ENCODE measurements around the gene SCAMP2. TPM values are rescaled to one million over a fixed set of nuclear protein-coding genes. Genes with fewer than 3 reads are reported as not detected.

Gene SCAMP2
- total and polyA plus RNA-seq, 2 donors = 22.4 to 46.3 TPM

GRCh38 chr15:74822233-74822632 is 50.9 kb downstream of the SCAMP2 start:
- no peak for DNase-seq (ENCODE audit: extremely low spot score)
- Histone ChIP-seq H3K4me1 (ENCODE audit: insufficient read depth) (peaks cover 2% of the 10 kb centered on the region), H3K4me3 (ENCODE audit: low read depth, low read length) (no peak overlapping the region), H3K36me3 (ENCODE audit: insufficient read depth) (no peaks in the 10 kb centered on the region), H3K27ac (ENCODE audit: low read depth) (no peak overlapping the region)
- WGBS = 86% methylated on average over 4 of the region's 4 CpGs

DNA sequence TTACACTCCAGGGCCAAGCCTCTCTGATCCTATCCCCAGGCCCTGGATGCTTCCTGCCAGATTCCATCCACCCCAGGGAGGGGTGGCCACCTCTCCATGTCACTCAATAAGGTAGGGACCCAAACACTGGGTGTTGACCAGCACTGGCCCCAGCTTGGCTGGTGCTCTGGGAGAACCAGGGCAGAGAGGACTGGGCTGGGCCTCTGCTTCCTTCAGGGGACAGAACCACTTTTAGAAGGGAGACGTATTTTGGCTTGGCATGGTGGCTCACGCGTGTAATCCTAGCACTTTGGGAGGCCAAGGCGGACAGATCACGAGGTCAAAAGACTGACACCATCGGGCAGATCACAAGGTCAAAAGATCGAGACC is 51.4 kb downstream of the SCAMP2 start:
- H3K27ac ChIP-seq (ENCODE audit: low read depth) = no peak overlapping the region
- no peak for DNase-seq (ENCODE audit: extremely low spot score)
- WGBS = 76% methylated on average over 7 of the region's 7 CpGs
- peaks cover 2% of the 10 kb centered on the region for H3K4me1 ChIP-seq (ENCODE audit: insufficient read depth)
- no peaks in the 10 kb centered on the region for H3K36me3 ChIP-seq (ENCODE audit: insufficient read depth)
- H3K4me3 ChIP-seq (ENCODE audit: low read depth, low read length) = no peak overlapping the region

DNA sequence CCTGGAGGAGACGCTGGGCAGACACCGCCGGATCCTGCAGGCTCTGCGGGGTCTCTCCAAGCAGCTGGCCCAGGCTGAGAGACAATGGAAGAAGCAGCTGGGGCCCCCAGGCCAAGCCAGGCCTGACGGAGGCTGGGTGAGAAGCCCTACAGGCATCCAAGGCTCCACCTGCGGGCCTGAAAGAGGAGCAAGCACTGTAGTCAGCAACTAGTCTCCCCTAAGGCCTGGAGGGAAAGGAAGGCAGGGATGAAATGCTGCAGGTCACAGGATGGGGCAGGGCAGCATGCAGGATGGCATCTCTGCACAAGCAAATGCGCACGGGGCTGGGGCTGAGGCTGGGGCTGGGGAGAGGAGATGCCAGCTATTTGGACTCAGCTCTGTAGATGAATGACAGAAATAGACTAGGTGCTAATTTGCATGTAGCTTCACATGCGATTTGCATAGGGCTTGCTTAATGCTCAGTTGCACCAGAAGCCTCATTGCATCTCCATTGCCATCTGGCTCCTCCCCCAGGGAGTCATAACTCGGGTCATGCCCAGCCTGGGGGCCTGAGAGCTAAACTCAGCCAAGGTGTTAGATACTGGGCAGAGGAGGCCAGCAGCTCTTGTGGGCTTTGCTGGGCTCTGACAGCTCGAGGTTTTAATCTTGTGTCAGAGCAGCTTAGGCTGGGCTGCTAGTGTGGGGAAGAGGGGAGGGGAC is 51.9 kb downstream of the SCAMP2 start:
- Histone ChIP-seq H3K4me1 (ENCODE audit: insufficient read depth) (no peaks in the 10 kb centered on the region), H3K27ac (ENCODE audit: low read depth) (no peak overlapping the region), H3K36me3 (ENCODE audit: insufficient read depth) (no peaks in the 10 kb centered on the region), H3K4me3 (ENCODE audit: low read depth, low read length) (no peak overlapping the region)
- no peak for DNase-seq (ENCODE audit: extremely low spot score)
- WGBS = 53% methylated on average over 11 of the region's 11 CpGs

- no peak overlapping the region for H3K4me3 ChIP-seq (ENCODE audit: low read depth, low read length)
- 90% methylated on average over 5 of the region's 5 CpGs for WGBS
- no peak for DNase-seq (ENCODE audit: extremely low spot score)
- no peaks in the 10 kb centered on the region for H3K36me3 ChIP-seq (ENCODE audit: insufficient read depth)
- H3K4me1 ChIP-seq (ENCODE audit: insufficient read depth) = no peaks in the 10 kb centered on the region
- H3K27ac ChIP-seq (ENCODE audit: low read depth) = no peak overlapping the region
Measured at GRCh38 chr15:74820056-74820455, 53.1 kb downstream of the SCAMP2 start.

DNA sequence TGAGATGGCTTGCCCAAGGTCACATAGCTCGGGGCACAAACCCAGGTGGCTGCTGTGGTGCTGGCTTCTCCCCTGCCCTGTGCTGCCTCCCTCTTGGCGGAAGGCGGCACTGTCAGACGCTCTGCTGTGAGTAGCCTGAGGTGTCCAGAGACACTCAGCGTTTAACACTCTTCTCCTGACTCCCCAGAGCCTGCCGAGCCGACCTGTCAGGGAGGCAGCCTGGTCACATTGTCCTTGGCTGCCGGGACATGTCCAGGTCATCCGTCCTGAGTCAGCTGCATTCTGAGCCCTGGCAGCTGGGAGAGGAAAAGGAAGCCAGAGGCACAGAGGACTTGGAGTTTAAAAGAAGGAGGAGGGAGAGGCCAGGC is 55.8 kb downstream of the SCAMP2 start:
- no peak overlapping the region for H3K27ac ChIP-seq (ENCODE audit: low read depth)
- 25% methylated on average over 9 of the region's 9 CpGs for WGBS
- H3K36me3 ChIP-seq (ENCODE audit: insufficient read depth) = no peaks in the 10 kb centered on the region
- no peak for DNase-seq (ENCODE audit: extremely low spot score)
- no peaks in the 10 kb centered on the region for H3K4me1 ChIP-seq (ENCODE audit: insufficient read depth)
- H3K4me3 ChIP-seq (ENCODE audit: low read depth, low read length) = no peak overlapping the region

- H3K36me3 ChIP-seq (ENCODE audit: insufficient read depth) = no peaks in the 10 kb centered on the region
- no peak for DNase-seq (ENCODE audit: extremely low spot score)
- WGBS = 55% methylated on average over 19 of the region's 19 CpGs
- H3K4me1 ChIP-seq (ENCODE audit: insufficient read depth) = no peaks in the 10 kb centered on the region
- no peak overlapping the region for H3K4me3 ChIP-seq (ENCODE audit: low read depth, low read length)
- no peak overlapping the region for H3K27ac ChIP-seq (ENCODE audit: low read depth)
Measured at GRCh38 chr15:74816624-74817369, 56.4 kb downstream of the SCAMP2 start.

DNA sequence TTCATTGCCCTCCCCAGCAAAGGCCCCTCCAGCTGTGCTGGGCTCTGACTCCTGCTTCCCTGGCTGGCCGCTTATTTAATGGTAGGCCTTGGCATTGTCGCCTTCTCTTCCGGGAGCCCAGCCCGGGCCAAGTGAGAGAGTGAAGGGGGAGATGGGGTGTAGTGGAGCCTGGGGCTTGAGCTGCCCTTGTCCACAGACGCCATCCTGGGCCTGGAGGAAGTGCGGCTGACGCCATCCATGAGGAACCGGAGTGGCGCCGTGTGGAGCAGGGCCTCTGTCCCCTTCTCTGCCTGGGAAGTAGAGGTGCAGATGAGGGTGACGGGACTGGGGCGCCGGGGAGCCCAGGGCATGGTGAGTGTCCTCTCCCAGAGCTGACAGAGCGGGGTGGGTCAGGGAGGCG is 57.2 kb downstream of the SCAMP2 start:
- WGBS = 89% methylated on average over 15 of the region's 15 CpGs
- DNase-seq (ENCODE audit: extremely low spot score) = no peak
- Histone ChIP-seq H3K27ac (ENCODE audit: low read depth) (no peak overlapping the region), H3K4me1 (ENCODE audit: insufficient read depth) (no peaks in the 10 kb centered on the region), H3K4me3 (ENCODE audit: low read depth, low read length) (no peak overlapping the region), H3K36me3 (ENCODE audit: insufficient read depth) (no peaks in the 10 kb centered on the region)

GRCh38 chr15:74815121-74815934 is 57.8 kb downstream of the SCAMP2 start:
- H3K27ac ChIP-seq (ENCODE audit: low read depth) = no peak overlapping the region

GRCh38 chr15:74812533-74812932 is 60.6 kb downstream of the SCAMP2 start, which contains the start of gene LMAN1L:
TSS of gene LMAN1L (plus strand) at chr15:74812835. CDS start at chr15:74812855, 20 bp downstream.
- DNase-seq (ENCODE audit: extremely low spot score) = no peak
- Histone ChIP-seq H3K4me1 (ENCODE audit: insufficient read depth) (no peaks in the 10 kb centered on the region), H3K36me3 (ENCODE audit: insufficient read depth) (no peaks in the 10 kb centered on the region), H3K4me3 (ENCODE audit: low read depth, low read length) (no peak within 1 kb of the TSS), H3K27ac (ENCODE audit: low read depth) (no peak within 1 kb of the TSS)
- WGBS = 38% methylated on average over 12 of the region's 12 CpGs

More at GRCh38 chr15:74815121-74815934, 57.8 kb downstream of the SCAMP2 start:
- no peaks in the 10 kb centered on the region for H3K4me1 ChIP-seq (ENCODE audit: insufficient read depth)
- no peak for DNase-seq (ENCODE audit: extremely low spot score)
- H3K36me3 ChIP-seq (ENCODE audit: insufficient read depth) = no peaks in the 10 kb centered on the region
- 69% methylated on average over 10 of the region's 10 CpGs for WGBS
- no peak overlapping the region for H3K4me3 ChIP-seq (ENCODE audit: low read depth, low read length)

GRCh38 chr15:74809956-74810355 is 63.2 kb downstream of the SCAMP2 start:
- no peak for DNase-seq (ENCODE audit: extremely low spot score)
- H3K4me1 ChIP-seq (ENCODE audit: insufficient read depth) = no peaks in the 10 kb centered on the region
- H3K4me3 ChIP-seq (ENCODE audit: low read depth, low read length) = no peak overlapping the region
- 84% methylated on average over 3 of the region's 3 CpGs for WGBS
- no peak overlapping the region for H3K27ac ChIP-seq (ENCODE audit: low read depth)
- no peaks in the 10 kb centered on the region for H3K36me3 ChIP-seq (ENCODE audit: insufficient read depth)

DNA sequence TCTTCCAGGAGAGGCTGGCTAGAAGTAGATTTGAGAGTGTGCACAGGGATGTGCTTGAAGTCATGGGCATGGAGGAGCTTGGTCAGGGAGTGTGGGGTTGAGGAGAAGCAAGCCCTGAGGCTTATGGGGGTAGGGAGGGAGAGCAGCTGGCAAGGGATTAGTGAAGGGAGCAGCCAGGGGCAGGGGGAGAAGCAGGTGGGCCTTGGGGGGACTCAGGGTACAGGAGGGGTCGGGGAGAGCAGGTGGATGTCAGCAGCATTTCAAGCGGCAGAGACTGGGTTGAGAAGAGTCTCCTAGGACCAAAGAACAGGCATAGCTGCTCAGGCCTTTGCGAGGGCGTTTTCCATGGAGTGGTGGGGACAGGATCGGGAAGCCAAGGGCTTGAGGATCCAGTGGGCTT is 63.9 kb downstream of the SCAMP2 start:
- Histone ChIP-seq H3K27ac (ENCODE audit: low read depth) (no peak overlapping the region), H3K36me3 (ENCODE audit: insufficient read depth) (no peaks in the 10 kb centered on the region), H3K4me3 (ENCODE audit: low read depth, low read length) (no peak overlapping the region), H3K4me1 (ENCODE audit: insufficient read depth) (no peaks in the 10 kb centered on the region)
- 90% methylated on average over 5 of the region's 5 CpGs for WGBS
- DNase-seq (ENCODE audit: extremely low spot score) = no peak

DNA sequence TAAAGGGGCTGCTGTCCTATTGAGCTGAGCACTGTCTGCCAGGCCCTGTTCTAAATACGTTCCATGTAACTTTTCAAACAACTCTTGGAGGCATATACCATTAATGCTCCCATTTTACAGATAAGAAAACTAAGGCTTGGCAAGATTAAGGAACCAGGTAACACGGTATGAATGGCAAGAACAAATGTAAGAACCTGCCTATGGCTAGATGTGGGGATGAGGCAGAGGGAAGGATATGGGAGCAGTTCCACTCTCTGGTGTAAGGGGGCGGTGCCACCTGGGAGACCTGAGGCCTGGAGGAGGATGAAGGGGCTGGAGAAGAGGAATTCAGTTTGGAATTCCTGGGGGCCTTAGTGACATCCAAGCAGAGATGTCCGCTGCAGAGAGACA is 64.3 kb downstream of the SCAMP2 start:
- Histone ChIP-seq H3K4me3 (ENCODE audit: low read depth, low read length) (no peak overlapping the region), H3K27ac (ENCODE audit: low read depth) (no peak overlapping the region), H3K36me3 (ENCODE audit: insufficient read depth) (peaks cover 2% of the 10 kb centered on the region), H3K4me1 (ENCODE audit: insufficient read depth) (no peaks in the 10 kb centered on the region)
- 75% methylated on average over 4 of the region's 4 CpGs for WGBS
- no peak for DNase-seq (ENCODE audit: extremely low spot score)

- Histone ChIP-seq H3K36me3 (ENCODE audit: insufficient read depth) (peaks cover 3% of the 10 kb centered on the region), H3K4me1 (ENCODE audit: insufficient read depth) (no peaks in the 10 kb centered on the region), H3K27ac (ENCODE audit: low read depth) (no peak overlapping the region), H3K4me3 (ENCODE audit: low read depth, low read length) (no peak overlapping the region)
- DNase-seq (ENCODE audit: extremely low spot score) = no peak
- WGBS = 80% methylated on average over 18 of the region's 18 CpGs
Measured at GRCh38 chr15:74808078-74808839, 64.9 kb downstream of the SCAMP2 start.
